ENCODE measurements around the gene ALDH1A2.

Gene ALDH1A2

DNA sequence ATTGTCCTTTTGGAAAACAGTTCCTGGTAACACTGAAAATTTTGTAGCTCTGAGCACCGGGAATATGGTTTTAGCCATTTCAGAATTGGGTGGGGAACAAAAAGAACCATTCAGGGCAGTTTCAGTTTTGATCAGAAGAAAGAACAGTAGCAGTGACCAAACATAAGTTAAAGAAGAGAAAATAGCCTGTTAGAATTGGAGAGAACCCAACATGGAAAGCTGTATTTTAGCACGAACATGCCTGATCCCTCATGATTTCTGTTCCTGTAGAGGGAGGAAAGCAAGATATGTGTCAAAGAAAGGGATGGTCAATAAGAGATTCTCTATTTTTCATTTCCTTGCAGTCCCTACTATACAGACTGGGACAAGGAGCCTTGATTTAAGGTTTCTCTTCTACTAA, 119.9 kb downstream of the ALDH1A2 start:
- no peak for DNase-seq (ENCODE audit: low read depth, low spot score)

- no peak for DNase-seq (ENCODE audit: low read depth, low spot score)
Measured at GRCh38 chr15:57943754-57944420, 121.6 kb downstream of the ALDH1A2 start.

GRCh38 chr15:57943171-57943570, 122.3 kb downstream of the ALDH1A2 start:
- no peak for DNase-seq (ENCODE audit: low read depth, low spot score)

DNA sequence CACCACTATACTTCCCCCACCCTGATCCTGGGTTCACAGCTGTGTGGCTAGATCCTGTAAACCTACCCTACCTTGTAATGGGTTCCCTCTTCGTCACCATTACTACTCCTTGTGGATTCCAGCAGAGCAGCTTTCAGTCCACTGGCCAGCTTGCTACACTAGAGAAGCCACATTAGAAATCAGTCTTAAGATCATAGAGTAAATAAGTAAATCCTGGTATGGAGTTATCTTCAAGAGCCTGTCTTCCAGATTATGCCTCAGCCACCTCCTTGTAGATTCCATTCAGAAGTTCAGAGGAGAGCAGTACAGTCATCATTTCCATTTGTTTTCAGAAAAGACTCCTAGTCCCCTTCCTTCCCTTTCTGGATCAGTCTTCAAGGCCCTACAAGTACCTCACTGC, 123.7 kb downstream of the ALDH1A2 start:
- DNase-seq (ENCODE audit: low read depth, low spot score) = no peak

GRCh38 chr15:57932348-57932747, 133.2 kb downstream of the ALDH1A2 start:
- no peak for DNase-seq (ENCODE audit: low read depth, low spot score)

DNA sequence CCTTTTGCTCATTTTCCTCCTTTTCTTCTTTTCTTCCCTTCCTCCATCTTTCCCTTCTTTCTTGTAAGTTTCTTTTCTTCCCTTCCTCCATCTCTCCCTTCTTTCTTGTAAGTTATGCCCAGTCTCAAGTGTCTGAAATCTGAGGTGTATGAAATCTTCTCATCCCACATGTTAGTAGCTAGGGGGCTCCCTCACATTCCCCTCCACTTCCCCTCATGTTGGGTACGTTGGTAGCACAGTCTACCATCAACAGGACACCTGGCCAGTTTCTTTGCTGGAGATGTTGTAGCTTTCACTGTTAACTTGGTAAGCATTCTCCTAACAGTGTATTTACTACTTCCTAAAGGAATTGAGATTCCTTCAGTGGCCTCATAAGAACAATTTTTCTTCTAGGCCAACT, 133.9 kb downstream of the ALDH1A2 start:
- no peak for DNase-seq (ENCODE audit: low read depth, low spot score)

DNA sequence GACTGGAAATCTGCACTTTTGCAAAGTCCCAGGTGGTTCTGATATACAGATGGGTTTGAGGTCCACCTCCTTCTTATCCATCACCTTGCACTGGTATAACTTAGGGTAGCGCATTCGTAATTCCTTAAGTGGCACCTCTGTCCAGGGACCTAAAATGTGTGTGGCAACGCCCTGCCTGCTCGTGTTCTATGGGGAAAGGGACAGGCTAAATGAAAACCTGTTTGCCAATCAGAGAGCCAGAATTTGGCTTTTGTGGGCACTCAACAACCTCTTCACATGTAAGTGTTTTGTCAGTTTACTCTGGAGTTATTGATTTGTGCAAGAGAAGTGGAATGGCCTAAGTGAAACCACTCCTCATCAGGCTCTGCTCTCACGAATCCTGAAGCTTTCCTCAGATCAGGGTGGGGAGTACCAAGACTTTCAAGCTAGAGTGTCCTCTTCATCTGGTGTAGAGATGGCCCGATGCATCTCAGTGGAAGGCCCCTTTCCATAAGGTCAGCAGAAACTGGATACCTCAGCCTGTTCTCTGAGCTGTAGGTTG, 138.3 kb downstream of the ALDH1A2 start:
- no peak for DNase-seq (ENCODE audit: low read depth, low spot score)

- no peak for DNase-seq (ENCODE audit: low read depth, low spot score)
Measured at GRCh38 chr15:57925650-57926049, 139.9 kb downstream of the ALDH1A2 start.

- DNase-seq (ENCODE audit: low read depth, low spot score) = no peak
Measured at GRCh38 chr15:57924598-57924997, 140.9 kb downstream of the ALDH1A2 start.

DNA sequence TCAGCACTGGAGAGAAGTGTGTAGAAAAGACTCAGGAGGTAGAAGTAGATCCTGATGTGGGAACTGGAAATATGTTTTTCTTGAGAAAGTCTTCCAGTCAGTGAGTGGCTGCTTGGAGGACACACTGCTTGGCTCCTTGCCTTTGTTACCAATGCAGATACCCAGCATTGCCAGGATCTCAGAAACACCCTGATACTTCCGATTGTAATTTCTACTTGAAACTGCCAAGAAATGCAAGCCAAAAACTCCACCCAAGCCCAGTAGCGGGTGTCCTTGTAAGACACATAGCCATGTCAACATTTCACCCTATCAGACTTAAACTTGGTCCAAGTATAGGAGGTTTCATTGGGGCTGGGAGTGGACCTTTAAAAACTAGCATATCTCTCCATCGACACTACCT, 141.8 kb downstream of the ALDH1A2 start:
- DNase-seq (ENCODE audit: low read depth, low spot score) = no peak

DNA sequence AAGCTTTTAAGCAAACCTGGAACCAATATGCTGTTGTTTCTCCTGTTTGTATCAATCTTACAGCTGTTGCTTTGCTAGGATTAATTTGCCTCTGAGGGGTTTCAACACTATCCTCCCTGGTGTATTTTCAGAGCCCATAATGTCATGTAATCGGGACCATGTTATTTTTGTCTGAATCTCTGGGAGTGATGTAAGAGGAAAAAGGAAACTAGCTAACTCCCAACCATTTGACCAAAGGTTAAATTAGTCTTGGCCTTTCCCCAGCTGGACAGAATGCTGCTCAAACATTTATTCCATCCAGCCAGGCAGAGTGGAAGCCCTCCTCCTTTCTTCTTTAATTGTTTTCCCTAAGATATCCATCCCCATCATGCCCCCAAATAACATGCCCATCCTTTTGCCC, 142.2 kb downstream of the ALDH1A2 start:
- DNase-seq (ENCODE audit: low read depth, low spot score) = no peak

- DNase-seq (ENCODE audit: low read depth, low spot score) = no peak
Measured at GRCh38 chr15:57922776-57923175, 142.7 kb downstream of the ALDH1A2 start.

GRCh38 chr15:57921371-57921770, 144.1 kb downstream of the ALDH1A2 start:
- no peak for DNase-seq (ENCODE audit: low read depth, low spot score)

GRCh38 chr15:57920911-57921310, 144.6 kb downstream of the ALDH1A2 start:
- DNase-seq (ENCODE audit: low read depth, low spot score) = no peak

DNA sequence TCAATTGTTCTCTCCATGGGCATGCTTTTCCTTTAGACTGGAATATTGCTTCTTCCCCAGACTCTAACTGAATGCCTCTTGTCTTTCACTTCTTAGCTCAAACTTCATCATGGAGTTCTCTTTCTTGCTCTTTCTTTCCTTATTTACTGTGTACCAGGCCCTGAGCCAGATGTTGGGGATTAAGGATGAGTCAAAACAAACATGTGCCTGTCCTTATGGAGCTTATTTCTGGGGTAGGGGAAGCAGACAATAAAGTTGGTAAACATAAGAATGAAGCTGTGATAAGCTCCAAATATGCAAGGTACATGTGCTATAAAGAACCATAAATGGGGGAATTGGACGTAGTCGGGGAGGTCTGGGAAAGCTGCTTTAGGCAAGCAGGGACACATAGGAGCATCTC, 145.8 kb downstream of the ALDH1A2 start:
- DNase-seq (ENCODE audit: low read depth, low spot score) = no peak

DNA sequence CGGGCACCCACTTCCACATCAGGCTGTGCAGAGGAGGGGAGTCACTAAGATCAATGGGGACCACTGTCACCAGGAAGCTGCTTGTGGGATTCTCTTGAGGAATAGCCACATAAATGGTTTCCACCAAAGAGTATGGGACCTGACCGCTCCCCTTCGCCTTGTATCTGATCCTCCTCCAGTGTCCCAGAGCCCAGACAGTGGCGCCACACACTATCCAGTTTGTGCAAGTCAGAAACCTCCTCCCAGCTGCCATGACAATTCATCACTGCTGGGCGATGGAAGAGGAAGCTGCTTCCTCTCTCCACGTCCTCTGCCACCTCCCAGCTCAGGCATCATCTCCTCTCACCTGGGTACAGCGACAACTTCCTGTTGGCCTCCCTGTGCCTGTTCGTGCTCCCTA, 147.5 kb downstream of the ALDH1A2 start:
- DNase-seq (ENCODE audit: low read depth, low spot score) = no peak

DNA sequence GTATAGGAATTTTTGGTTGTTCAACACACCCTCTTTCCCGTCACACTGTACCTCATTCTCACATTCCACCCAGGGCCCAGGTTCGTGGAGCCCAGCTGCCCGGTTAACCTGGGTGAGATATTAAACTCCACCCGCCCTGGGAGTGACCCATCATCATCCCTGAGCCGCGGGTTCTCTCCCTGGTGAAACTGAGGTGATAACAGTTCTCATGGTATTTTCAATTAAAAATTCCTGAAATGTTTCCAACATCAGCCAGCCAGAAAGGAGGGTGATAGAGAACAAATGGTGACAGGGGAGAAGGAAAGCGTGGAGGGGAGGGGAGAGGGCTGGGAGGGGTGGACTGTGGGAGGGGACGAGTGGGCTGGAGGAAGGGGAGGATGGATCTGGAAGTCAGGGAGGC, 148.8 kb downstream of the ALDH1A2 start:
- no peak for DNase-seq (ENCODE audit: low read depth, low spot score)

DNA sequence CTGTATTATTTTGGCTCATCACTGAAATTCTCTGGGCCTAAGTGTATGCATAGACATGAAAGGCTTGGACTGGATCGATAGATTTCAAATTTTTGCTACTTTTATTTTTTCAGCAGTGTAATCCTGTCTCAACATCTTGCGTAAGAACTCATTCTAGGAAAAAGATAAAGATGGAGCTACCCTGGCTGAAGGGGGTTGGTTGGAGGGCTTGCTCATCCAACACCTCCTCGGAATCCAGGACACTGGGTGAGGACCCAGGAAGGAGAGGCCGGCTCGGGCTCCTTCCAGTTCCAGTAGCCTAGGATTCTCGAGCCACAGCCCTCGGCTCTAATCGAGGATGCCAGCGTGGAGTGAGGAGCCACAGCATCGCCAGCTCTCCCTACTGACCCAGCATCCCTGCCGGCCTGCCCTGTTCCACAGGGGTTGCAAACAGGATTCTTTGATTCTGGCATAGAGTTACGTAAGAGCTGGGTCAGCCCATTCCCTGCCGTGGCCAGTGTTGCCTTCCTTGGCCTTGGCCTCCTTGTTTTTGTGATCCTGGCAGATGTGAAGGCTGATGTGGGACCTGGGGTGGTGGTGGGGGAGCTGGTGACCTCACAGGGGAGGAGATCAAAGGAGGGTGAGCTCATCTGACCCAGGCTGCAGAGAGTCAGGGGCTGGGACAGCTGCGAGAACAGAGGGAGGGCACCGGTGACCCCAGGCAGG, 149.5 kb downstream of the ALDH1A2 start:
- no peak for DNase-seq (ENCODE audit: low read depth, low spot score)

DNA sequence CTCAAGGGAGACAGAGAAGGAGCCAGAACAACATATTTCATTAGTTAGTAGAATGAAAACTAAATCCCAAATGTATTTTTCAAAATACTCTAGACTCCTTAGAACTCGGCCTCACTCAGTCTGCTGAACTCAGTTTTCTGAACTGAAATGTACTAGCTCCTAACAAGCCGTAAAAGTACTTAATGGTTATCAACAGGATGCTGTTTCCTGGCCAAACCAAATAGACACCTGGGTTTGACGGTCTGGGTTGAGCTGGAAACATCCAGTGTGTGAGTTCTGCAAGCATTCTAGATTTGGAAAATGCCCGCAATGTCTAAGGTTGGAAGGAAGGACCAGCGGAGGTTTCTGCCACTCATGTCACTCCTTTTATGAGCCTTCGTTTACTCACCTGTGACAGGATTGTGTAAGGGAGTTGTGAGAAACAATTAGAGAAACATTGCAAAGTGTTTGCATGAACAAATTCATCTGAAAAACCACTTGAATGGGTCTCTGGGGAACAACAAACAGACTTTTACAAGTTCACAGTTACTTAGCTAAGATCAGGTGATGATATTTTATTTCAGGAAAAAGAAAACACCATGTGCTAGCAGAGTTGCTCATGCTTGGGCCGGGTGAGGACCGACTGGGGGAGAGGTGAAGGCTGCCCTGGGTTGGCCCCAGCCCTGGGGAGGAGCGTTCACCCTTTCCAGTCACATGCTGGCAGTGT, 151.0 kb downstream of the ALDH1A2 start:
- no peak for DNase-seq (ENCODE audit: low read depth, low spot score)

DNA sequence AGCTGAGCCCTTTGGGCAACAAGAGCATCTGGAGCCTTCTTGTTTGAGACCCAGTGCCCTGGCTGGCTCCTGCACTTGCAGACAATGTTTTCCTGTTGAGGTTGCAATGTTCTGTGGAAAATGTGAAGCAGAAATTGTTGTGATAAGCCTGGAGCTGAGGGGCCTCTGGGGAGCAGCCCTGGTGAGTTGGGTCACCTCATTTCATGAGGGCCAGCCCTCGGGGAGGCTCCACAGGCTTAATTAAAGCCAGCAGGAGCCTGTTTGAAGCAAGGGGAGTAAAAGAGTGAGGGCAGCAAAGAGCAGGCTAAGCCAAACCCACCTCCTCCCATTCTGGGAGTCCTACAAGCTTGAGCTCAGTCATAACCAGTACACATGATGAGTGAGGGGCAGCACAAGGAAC, 154.3 kb downstream of the ALDH1A2 start:
- no peak for DNase-seq (ENCODE audit: low read depth, low spot score)

DNA sequence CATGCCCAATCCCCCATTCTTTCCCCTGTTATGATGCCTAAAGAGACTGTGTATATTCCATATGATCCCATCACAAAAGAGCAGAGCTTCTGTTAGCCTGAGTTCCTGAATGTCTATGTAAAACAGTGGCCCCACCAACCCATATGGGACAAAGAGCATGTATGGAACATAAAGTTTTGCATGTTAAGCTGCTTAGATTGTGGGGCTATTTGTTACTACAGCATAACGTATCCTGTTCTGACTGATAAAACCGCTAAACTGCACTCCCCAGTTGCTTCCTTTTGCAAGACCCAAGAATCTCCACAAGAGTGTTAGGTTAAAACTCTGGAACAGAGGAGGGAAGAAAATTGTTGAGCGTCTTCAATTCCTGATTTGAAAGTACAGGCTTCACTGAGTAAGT, 154.8 kb downstream of the ALDH1A2 start:
- no peak for DNase-seq (ENCODE audit: low read depth, low spot score)

DNA sequence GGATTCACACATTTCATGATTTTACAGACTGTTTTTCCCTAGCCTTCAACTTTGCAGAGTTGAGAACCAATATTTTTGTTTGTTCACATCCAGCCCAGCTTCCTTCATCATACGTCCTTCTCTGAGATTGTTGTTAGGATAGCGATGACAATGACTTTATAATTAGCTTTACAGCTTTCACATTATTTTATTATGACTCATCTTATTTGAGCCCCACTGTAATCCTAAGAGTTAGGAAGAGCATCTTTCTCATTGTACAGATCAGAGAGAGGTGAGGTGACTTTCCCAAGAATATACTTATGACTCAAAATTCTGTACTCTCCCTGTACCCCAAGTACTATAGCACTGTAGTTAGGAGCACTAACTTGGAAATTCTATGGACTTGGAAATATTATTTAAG, 156.1 kb downstream of the ALDH1A2 start:
- DNase-seq (ENCODE audit: low read depth, low spot score) = no peak

DNA sequence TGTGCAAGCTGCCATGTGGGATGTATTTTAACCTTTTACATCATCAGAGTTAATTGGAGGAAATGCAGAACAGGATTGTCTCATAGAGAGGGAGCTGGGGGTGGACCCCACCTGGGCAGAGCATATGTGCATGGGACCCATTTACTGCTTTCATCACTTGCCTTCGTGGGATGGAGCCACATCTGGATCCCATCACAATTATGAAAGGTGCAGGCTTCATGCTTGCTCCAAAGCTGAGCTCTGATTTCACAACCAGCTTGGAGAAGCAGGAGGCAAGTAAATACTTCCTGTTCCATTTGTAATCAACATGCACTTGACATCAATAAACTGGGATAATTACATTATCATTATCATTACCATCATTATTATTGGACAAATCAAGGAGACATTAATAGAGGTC, 161.9 kb downstream of the ALDH1A2 start:
- no peak for DNase-seq (ENCODE audit: low read depth, low spot score)
